Endothelial cell of umbilical vein (primary cell): ENCODE data around the gene PRLHR. TPM values are rescaled to one million over a fixed set of nuclear protein-coding genes. Genes with fewer than 3 reads are reported as not detected.

ENCODE experiments used
- BruUV-seq: library from RNA; stranded (reverse); fragments of 400-500 nt; replicated peaks from 2 replicates; lab custom pipeline; 2021; lab: Mats Ljungman, UMichigan
- CTCF ChIA-PET: fragments of 300-600, 350-600 bp; sonication (Branson Sonifier 250); formaldehyde crosslinking; loops from one replicate; lab custom pipeline; 2021; ENCODE audit warnings: antibody characterized with exemption, inconsistent platforms; lab: Charles Lee
- POLR2A ChIA-PET: fragments of 300-600, 350-600 bp; sonication (Branson Sonifier 250); formaldehyde crosslinking; loops from one replicate; lab custom pipeline; 2021; ENCODE audit warnings: antibody characterized with exemption, inconsistent platforms; lab: Charles Lee
- DNase-seq: peaks from one replicate; pipeline ENCODE4 v3.0.0-alpha.2; 2011; ENCODE audit warnings: low read depth, low spot score
- FAIRE-seq: peaks from 2 replicates; lab custom pipeline; 2011; peaks lifted over from hg19 to GRCh38; lab: Jason Lieb, UNC
- H2AFZ ChIP-seq: 2 replicates; pipeline ENCODE4 v1.6.0; 2012; ENCODE audit warnings: low read depth, low read length, control low read depth, inconsistent platforms
- H3K27ac ChIP-seq: 2 replicates; pipeline ENCODE4 v1.5.1; 2011; ENCODE audit warnings: low read depth, mild to moderate bottlenecking, control low read depth, low read length, moderate library complexity; ENCODE audit not compliant: insufficient read depth
- H3K27me3 ChIP-seq, 2 experiments: 2 replicates each; pipeline versions ENCODE4 v1.6.0 to v1.6.1; 2011; ENCODE audit warnings: low read length in 2 of 2, mixed read lengths in 1 of 2; ENCODE audit not compliant: control insufficient read depth in 2 of 2, insufficient read depth in 2 of 2
- H3K36me3 ChIP-seq, 2 experiments: 2 replicates in 1 of 2; 3 replicates in 1 of 2; pipeline ENCODE4 v1.5.1; 2011; ENCODE audit warnings: low read length in 2 of 2, mild to moderate bottlenecking in 1 of 2, moderate library complexity in 1 of 2; ENCODE audit not compliant: control insufficient read depth in 2 of 2, insufficient read depth in 2 of 2; ENCODE audit errors: extremely low read depth in 1 of 2
- H3K4me1 ChIP-seq: 3 replicates; pipeline ENCODE4 v1.5.1; 2011; ENCODE audit warnings: mild to moderate bottlenecking, low read length; ENCODE audit not compliant: control insufficient read depth, insufficient read depth; ENCODE audit errors: extremely low read depth
- H3K4me2 ChIP-seq: 2 replicates; pipeline ENCODE4 v1.6.1; 2011; ENCODE audit warnings: low read length, control low read depth, mixed read lengths; ENCODE audit not compliant: insufficient read depth
- H3K4me3 ChIP-seq, 3 experiments: fragments of 200-600 bp in 1 of 3; sonication (generic), shearing (Covaris generic) in 1 of 3; replicated peaks in 1 of 3; 2 replicates each; pipeline ENCODE4 v1.5.1; 2011 to 2016; ENCODE audit warnings: control low read depth in 3 of 3, low read length in 3 of 3, mild to moderate bottlenecking in 2 of 3, inconsistent platforms in 1 of 3, low read depth in 1 of 3, moderate library complexity in 1 of 3; ENCODE audit not compliant: insufficient read depth in 1 of 3
- H3K79me2 ChIP-seq: 2 replicates; pipeline ENCODE4 v1.6.0; 2012; ENCODE audit warnings: low read length, inconsistent platforms; ENCODE audit not compliant: control insufficient read depth, insufficient read depth
- H3K9ac ChIP-seq: replicated peaks from 2 replicates; pipeline ENCODE3; 2011; ENCODE audit warnings: low read length, control low read depth; ENCODE audit not compliant: insufficient read depth; ENCODE audit errors: extremely low read depth
- H3K9me1 ChIP-seq: replicated peaks from 3 replicates; pipeline ENCODE4 v1.6.0; 2011; ENCODE audit warnings: mild to moderate bottlenecking, low read length; ENCODE audit not compliant: control insufficient read depth, insufficient read depth; ENCODE audit errors: extremely low read depth
- H3K9me3 ChIP-seq: replicated peaks from 2 replicates; pipeline ENCODE4 v1.5.1; 2012; ENCODE audit warnings: low read length, inconsistent platforms; ENCODE audit not compliant: control insufficient read depth, insufficient read depth
- H4K20me1 ChIP-seq: replicated peaks from 2 replicates; pipeline ENCODE3; 2011; ENCODE audit warnings: mild to moderate bottlenecking, low read length; ENCODE audit not compliant: control insufficient read depth, insufficient read depth; ENCODE audit errors: extremely low read depth
- EZH2 ChIP-seq: IDR thresholded peaks from 2 replicates; pipeline ENCODE4 v1.6.1; 2012; ENCODE audit warnings: borderline replicate concordance, low read depth, mild to moderate bottlenecking, moderate library complexity, low read length, inconsistent platforms; ENCODE audit not compliant: severe bottlenecking
- FOS ChIP-seq: IDR thresholded peaks from 2 replicates; pipeline ENCODE4 v1.6.1; 2011; ENCODE audit warnings: mild to moderate bottlenecking, low read length, moderate library complexity, borderline replicate concordance; ENCODE audit not compliant: insufficient read depth
- GATA2 ChIP-seq: IDR thresholded peaks from 2 replicates; pipeline ENCODE4 v1.7.0; 2011; ENCODE audit warnings: low read depth, mild to moderate bottlenecking, moderate library complexity, mixed read lengths, low read length; ENCODE audit not compliant: insufficient read length, insufficient read depth
- JUN ChIP-seq: IDR thresholded peaks from 2 replicates; pipeline ENCODE4 v1.6.1; 2011; ENCODE audit warnings: borderline replicate concordance, low read depth; ENCODE audit not compliant: insufficient read length, insufficient read depth
- MAX ChIP-seq: IDR thresholded peaks from 2 replicates; pipeline ENCODE4 v1.6.1; 2011; ENCODE audit not compliant: insufficient read depth, insufficient read length
- MYC ChIP-seq: IDR thresholded peaks from one replicate; pipeline ENCODE4 v1.6.1; 2011; ENCODE audit warnings: mild to moderate bottlenecking, low read depth, low read length
- POLR2A ChIP-seq: IDR thresholded peaks from 2 replicates; pipeline ENCODE4 v1.6.1; 2012; ENCODE audit warnings: low read depth, mild to moderate bottlenecking, control low read depth, low read length
- POLR2AphosphoS5 ChIP-seq: IDR thresholded peaks from 2 replicates; pipeline ENCODE4 v1.6.1; 2012; ENCODE audit warnings: low read depth, mild to moderate bottlenecking, control low read depth, low read length, moderate library complexity; ENCODE audit not compliant: insufficient read depth
- dilution Hi-C: fragments of 300-500 bp; cut with MboI; formaldehyde crosslinking; loops from one replicate; pipeline ENCODE4 v1.15.0; 2019; ENCODE audit warnings: low sequenced_read_pairs; ENCODE audit not compliant: extremely low pct_ligation_motif_present
- intact Hi-C: fragments of 100-400 bp; cut with micrococcal nuclease; formaldehyde crosslinking; loops from one replicate; pipeline ENCODE4 v1.10.0; 2022
- polyA plus RNA-seq, 4 experiments: library from polyadenylated mRNA; depleted of rRNA in 3 of 4; stranded (reverse) in 3 of 4; unstranded in 1 of 4; fragments of >200 nt; gene quantifications; 2 replicates each; pipeline versions ENCODE4 v1.2.1 to v1.2.3, GENCODE V29; 2011 to 2012; ENCODE audit warnings: missing spikeins in 1 of 4
- total RNA-seq: library from RNA; stranded (reverse); gene quantifications from 2 replicates; pipeline ENCODE4 v1.2.3, GENCODE V29; 2021

Gene PRLHR
- total and polyA plus RNA-seq, 2 donors (not counting 3 experiments of a cell fraction or from before 2014, with no cell fraction given): not detected

DNA sequence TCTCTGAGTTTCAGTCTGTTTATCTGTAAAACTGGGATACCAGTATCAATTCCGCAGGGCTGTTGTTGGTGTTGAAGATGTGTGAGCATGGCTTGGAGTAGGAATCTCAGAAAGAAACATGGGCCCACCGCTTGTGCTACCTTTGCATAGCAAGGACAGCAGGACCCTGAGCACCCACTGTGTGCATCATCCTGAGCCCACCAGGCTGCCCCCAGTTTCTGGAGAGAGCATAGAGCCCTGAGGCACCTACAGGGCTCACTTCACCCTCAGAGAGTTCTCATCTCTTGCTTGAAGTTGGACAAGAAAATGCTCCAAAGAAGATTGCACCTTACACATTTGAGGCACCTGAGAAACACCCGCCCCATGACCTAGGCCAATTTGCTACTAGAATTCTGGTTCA, 12.9 kb downstream of the PRLHR start:
- Histone ChIP-seq H3K9me1 (no peaks in the 10 kb centered on the region), H3K27ac (no peak overlapping the region), H3K79me2 (no peaks in the 10 kb centered on the region), H3K4me2 (no peak overlapping the region), H3K4me3 (no peak overlapping the region), H3K9ac (no peak overlapping the region), H3K36me3 (no peaks in the 10 kb centered on the region), H3K9me3 (no peaks in the 10 kb centered on the region), H2AFZ (no peak overlapping the region), H3K27me3 (peaks cover 0 to 3% of the 10 kb centered on the region in 2 experiments), H4K20me1 (no peaks in the 10 kb centered on the region), H3K4me1 (no peaks in the 10 kb centered on the region)
- no TSS peak for BruUV-seq
- FAIRE-seq (no peak), DNase-seq (no peak)
- intact Hi-C loops (no loop called here), dilution Hi-C loops (no loop called here)
- TF ChIP-seq JUN (no peak), FOS (no peak), MYC (no peak), POLR2AphosphoS5 (no peak), MAX (no peak), POLR2A (no peak), EZH2 (no peak)
- ChIA-PET POLR2A (no interaction called here), CTCF (no interaction called here)

GRCh38 chr10:118581340-118581739, 14.1 kb downstream of the PRLHR start:
- Histone ChIP-seq H3K4me2 (no peak overlapping the region), H3K9me1 (no peaks in the 10 kb centered on the region), H3K36me3 (no peaks in the 10 kb centered on the region), H3K9me3 (no peaks in the 10 kb centered on the region), H3K27me3 (peaks cover 0 to 3% of the 10 kb centered on the region in 2 experiments), H4K20me1 (no peaks in the 10 kb centered on the region), H3K79me2 (no peaks in the 10 kb centered on the region), H3K4me3 (no peak overlapping the region), H3K27ac (no peak overlapping the region), H2AFZ (no peak overlapping the region), H3K9ac (no peak overlapping the region), H3K4me1 (no peaks in the 10 kb centered on the region)
- dilution Hi-C loops (no loop called here), intact Hi-C loops (no loop called here)
- no TSS peak for BruUV-seq
- TF ChIP-seq GATA2: no peak
- no peak for TF ChIP-seq JUN
- no peak for TF ChIP-seq EZH2
- TF ChIP-seq FOS: no peak
- no peak for TF ChIP-seq MYC
- POLR2A ChIA-PET: no interaction called here
- FAIRE-seq: no peak
- CTCF ChIA-PET: no interaction called here
- DNase-seq: no peak
